Measurements from ENCODE around the gene OBSCN. TPM values are rescaled to one million over a fixed set of nuclear protein-coding genes. Genes with fewer than 3 reads are reported as not detected.

The OBSCN gene
- total RNA-seq, 2 donors from 2014 or later = 14.5 to 34.9 TPM

DNA sequence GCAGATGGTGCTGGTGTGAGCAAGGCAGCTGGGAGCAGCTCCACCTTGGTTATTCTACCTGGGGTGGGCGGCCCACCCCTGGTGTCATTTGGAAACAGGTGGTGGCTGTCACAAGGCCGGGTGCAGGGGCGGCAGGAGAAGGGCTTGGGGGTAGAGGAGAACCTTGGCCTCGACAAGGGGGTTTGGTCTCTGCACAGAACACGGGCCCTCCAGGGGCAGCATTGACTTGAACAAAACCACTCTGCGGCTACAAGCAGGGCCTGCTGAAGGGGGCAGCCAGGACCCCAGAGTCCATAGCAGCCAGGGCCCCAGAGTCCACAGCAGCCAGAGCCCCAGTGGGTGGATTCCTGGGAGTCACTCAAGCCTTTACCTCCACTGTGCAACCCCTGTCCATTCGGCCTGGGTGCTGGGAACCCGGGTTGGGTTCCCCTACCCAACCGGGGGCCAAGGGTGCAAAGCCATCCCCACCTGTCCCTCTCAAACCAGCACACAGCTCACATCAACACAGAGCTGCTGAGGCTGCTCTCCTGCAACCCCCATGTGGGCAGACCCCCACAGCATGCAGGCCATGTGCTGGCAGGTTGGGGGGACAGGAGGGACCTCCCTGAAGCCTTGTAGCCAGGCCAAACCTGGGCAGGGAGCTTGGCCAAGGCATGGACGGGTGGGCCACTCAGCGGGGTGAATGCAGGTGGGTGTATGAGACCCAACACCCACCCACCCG lies 191.1 kb downstream of the OBSCN start:
- WGBS, 2 donors = 88 to 93% methylated on average over 5 to 12 of the region's 12 CpGs
- intact Hi-C loops (cut with DNase I) = no loop called here
- H3K9me3 ChIP-seq = no peaks in the 10 kb centered on the region
- H3K27me3 ChIP-seq = no peaks in the 10 kb centered on the region
- H3K36me3 ChIP-seq (replicated peaks in 1 of 2; ENCODE audit: insufficient read depth in 1 of 2, low read depth in 2 of 2) = peaks cover 0 to 10% of the 10 kb centered on the region in 2 donors
- TF ChIP-seq, protein P1, sequence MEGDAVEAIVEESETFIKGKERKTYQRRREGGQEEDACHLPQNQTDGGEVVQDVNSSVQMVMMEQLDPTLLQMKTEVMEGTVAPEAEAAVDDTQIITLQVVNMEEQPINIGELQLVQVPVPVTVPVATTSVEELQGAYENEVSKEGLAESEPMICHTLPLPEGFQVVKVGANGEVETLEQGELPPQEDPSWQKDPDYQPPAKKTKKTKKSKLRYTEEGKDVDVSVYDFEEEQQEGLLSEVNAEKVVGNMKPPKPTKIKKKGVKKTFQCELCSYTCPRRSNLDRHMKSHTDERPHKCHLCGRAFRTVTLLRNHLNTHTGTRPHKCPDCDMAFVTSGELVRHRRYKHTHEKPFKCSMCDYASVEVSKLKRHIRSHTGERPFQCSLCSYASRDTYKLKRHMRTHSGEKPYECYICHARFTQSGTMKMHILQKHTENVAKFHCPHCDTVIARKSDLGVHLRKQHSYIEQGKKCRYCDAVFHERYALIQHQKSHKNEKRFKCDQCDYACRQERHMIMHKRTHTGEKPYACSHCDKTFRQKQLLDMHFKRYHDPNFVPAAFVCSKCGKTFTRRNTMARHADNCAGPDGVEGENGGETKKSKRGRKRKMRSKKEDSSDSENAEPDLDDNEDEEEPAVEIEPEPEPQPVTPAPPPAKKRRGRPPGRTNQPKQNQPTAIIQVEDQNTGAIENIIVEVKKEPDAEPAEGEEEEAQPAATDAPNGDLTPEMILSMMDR (IDR thresholded peaks at IDR 0.05) = no peak
- TF ChIP-seq POLR2A (IDR thresholded peaks at IDR 0.05) = no peak
- no peak overlapping the region for H3K27ac ChIP-seq
- H3K4me3 ChIP-seq = no peak overlapping the region
- peaks cover 7% of the 10 kb centered on the region for H3K4me1 ChIP-seq
- ATAC-seq (no peak), DNase-seq (no peak)

DNA sequence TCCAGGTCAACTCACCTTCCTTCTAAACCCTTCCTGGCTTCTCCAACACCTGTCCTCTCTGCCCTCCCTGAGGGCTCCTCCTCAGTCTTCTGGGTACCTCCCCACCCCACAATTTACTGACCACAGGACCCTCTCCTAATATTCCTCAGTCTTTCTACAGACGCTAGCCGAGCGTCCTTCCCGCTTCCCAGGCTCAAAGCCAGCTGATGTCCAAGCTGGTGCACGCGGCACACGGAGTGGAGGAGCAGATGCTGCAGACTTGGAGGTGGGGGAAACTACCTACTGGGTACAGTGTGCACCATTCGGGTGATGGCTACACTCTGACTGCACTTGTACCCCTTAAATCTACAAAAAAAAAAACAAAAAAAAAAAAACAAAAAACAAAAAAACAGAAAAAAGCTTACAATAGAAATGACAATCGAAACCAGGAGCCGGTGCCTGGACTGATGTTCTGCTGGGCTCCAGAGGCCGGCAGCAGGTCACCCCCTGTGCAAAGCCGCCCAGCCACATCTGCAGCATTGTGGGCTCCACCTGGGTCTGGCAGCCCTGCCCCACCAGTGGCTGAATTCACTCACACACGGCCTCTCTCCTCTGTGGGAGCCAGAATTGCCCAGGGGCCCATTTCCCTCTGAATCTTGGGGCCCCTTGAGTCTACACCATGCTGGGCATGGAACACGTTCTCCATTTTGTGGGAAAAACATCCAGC lies 191.8 kb downstream of the OBSCN start:
- 92 to 97% methylated on average over 13 to 14 of the region's 14 CpGs for WGBS, 2 donors
- Histone ChIP-seq H3K4me3 (no peak overlapping the region), H3K4me1 (peaks cover 15% of the 10 kb centered on the region), H3K9me3 (no peaks in the 10 kb centered on the region), H3K27me3 (no peaks in the 10 kb centered on the region), H3K27ac (no peak overlapping the region), H3K36me3 (replicated peaks in 1 of 2; ENCODE audit: insufficient read depth in 1 of 2, low read depth in 2 of 2) (peaks cover 0 to 10% of the 10 kb centered on the region in 2 donors)
- ATAC-seq (no peak), DNase-seq (no peak)
- intact Hi-C loops (cut with DNase I) = no loop called here
- TF ChIP-seq, protein P1 (IDR thresholded peaks at IDR 0.05) = no peak
- no peak for TF ChIP-seq POLR2A (IDR thresholded peaks at IDR 0.05)

DNA sequence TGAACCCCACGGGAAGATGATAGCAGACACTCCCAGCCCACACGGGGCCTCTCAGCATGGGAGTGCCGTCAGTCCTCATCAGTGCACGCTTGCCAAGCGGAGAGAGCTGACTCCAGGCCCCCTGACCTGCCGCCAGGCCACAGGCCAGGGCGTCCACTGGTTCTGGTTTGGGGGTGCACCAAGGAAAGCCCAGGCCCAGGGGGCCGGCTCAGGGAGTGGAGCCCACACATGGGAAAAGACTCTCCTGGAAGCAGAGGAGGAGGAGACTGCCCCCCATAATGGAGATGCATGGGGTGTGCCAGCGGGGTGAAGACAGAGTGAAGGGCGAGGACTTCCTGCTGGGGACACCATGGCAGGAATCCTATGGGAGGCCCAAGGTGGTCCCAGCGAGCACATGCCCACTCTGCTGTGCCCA lies 192.4 kb downstream of the OBSCN start:
- ATAC-seq = no peak
- TF ChIP-seq, protein P1 (IDR thresholded peaks at IDR 0.05) = no peak
- no peak for TF ChIP-seq POLR2A (IDR thresholded peaks at IDR 0.05)
- no peak for DNase-seq
- Histone ChIP-seq H3K9me3 (no peaks in the 10 kb centered on the region), H3K4me3 (no peak overlapping the region), H3K4me1 (peaks cover 20% of the 10 kb centered on the region), H3K36me3 (replicated peaks in 1 of 2; ENCODE audit: insufficient read depth in 1 of 2, low read depth in 2 of 2) (peaks cover 0 to 10% of the 10 kb centered on the region in 2 donors), H3K27ac (no peak overlapping the region), H3K27me3 (no peaks in the 10 kb centered on the region)
- intact Hi-C loops (cut with DNase I) = no loop called here
- 86 to 100% methylated on average over 3 to 9 of the region's 11 CpGs for WGBS, 2 donors

DNA sequence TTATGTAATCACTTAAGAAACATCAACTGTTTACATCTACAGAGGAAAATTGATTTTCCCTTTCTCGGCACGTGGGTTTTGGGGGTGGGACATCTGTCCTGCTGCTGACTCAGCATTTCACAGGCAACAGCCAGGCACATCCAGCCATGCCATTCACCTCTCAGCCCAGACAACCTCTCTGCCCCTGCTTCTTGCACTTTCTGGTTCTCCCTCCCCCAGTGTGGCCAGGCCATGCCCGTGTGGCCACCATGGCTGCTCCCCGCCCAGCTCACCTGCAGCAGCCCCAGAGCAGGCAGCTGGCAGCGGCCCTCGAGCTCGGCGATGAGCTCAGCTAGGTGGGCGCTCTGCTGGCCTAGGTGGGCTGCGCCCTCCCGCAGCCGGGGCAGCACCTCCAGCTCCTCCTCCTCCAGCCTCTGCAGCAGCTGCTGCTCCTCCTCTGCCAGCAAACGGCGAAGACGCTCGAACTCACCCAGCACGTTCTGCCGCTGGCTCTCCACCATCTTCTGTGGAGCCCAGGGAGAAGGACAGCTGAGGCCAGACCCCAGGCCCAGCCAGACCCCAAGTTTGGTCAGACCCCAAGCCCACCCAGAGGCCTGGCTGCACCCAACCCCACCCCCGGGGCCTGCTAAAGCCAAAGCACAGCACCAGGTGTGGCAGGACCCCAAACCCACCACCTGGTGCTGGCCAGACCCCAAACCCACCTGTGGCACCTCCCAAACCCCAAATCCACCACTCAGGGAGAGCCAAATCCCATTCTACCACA lies 193.0 kb downstream of the OBSCN start:
- 81 to 84% methylated on average over 7 to 19 of the region's 19 CpGs for WGBS, 2 donors
- H3K4me1 ChIP-seq = peaks cover 26% of the 10 kb centered on the region
- H3K36me3 ChIP-seq (replicated peaks in 1 of 2; ENCODE audit: insufficient read depth in 1 of 2, low read depth in 2 of 2) = peaks cover 0 to 10% of the 10 kb centered on the region in 2 donors
- TF ChIP-seq, protein P1 (IDR thresholded peaks at IDR 0.05) = no peak
- TF ChIP-seq POLR2A (IDR thresholded peaks at IDR 0.05) = no peak
- no peak overlapping the region for H3K27ac ChIP-seq
- H3K9me3 ChIP-seq = no peaks in the 10 kb centered on the region
- no peak overlapping the region for H3K4me3 ChIP-seq
- no peak for ATAC-seq
- intact Hi-C loops (cut with DNase I) = no loop called here
- no peak for DNase-seq
- no peaks in the 10 kb centered on the region for H3K27me3 ChIP-seq
